Measurements from ENCODE around the gene PFDN4. TPM values are rescaled to one million over a fixed set of nuclear protein-coding genes. Genes with fewer than 3 reads are reported as not detected.

Gene PFDN4
- total RNA-seq, 1 donor from 2014 or later = 15.3 TPM

GRCh38 chr20:54170963-54171362, 36.9 kb upstream of the PFDN4 start:
- intact Hi-C loops (cut with DNase I) = no loop called here
- Histone ChIP-seq H3K27me3 (ENCODE audit: low read depth) (peaks cover 83% of the 10 kb centered on the region), H3K4me3 (no peak overlapping the region), H3K4me1 (peaks cover 24% of the 10 kb centered on the region), H3K9me3 (no peaks in the 10 kb centered on the region), H3K27ac (no peak overlapping the region), H3K36me3 (no peaks in the 10 kb centered on the region)
- no peak for ATAC-seq
- TF ChIP-seq, protein P1, sequence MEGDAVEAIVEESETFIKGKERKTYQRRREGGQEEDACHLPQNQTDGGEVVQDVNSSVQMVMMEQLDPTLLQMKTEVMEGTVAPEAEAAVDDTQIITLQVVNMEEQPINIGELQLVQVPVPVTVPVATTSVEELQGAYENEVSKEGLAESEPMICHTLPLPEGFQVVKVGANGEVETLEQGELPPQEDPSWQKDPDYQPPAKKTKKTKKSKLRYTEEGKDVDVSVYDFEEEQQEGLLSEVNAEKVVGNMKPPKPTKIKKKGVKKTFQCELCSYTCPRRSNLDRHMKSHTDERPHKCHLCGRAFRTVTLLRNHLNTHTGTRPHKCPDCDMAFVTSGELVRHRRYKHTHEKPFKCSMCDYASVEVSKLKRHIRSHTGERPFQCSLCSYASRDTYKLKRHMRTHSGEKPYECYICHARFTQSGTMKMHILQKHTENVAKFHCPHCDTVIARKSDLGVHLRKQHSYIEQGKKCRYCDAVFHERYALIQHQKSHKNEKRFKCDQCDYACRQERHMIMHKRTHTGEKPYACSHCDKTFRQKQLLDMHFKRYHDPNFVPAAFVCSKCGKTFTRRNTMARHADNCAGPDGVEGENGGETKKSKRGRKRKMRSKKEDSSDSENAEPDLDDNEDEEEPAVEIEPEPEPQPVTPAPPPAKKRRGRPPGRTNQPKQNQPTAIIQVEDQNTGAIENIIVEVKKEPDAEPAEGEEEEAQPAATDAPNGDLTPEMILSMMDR (IDR thresholded peaks at IDR 0.05) = no peak
- DNase-seq = no peak

DNA sequence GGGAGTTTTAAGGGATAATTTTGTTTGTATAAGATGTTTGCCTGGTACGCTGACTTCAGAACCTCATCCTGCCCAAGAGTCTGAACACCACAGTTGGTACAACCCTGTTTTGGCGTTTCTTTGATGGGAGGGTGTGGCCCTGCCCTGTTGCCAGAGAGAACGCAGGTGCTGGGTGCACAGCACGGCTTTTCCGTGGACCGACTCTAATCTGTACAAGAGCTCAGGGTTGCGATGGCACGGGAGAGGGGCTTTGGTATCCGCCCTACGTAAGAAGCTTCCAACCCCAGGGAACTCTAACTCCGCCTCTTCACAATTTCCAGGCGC, 35.4 kb upstream of the PFDN4 start:
- DNase-seq (no peak), ATAC-seq (no peak)
- Histone ChIP-seq H3K36me3 (no peaks in the 10 kb centered on the region), H3K4me3 (no peak overlapping the region), H3K4me1 (peaks cover 24% of the 10 kb centered on the region), H3K27me3 (ENCODE audit: low read depth) (peaks cover 92% of the 10 kb centered on the region), H3K27ac (no peak overlapping the region), H3K9me3 (no peaks in the 10 kb centered on the region)
- TF ChIP-seq, protein P1 (IDR thresholded peaks at IDR 0.05) = no peak
- intact Hi-C loops (cut with DNase I) = no loop called here

GRCh38 chr20:54172856-54173652, 34.8 kb upstream of the PFDN4 start:
- Histone ChIP-seq H3K27ac (no peak overlapping the region), H3K4me3 (no peak overlapping the region)

GRCh38 chr20:54173653-54174456, 34.0 kb upstream of the PFDN4 start, which contains the start of gene CYP24A1:
Gene CYP24A1 (minus strand): TSS chr20:54173986. CDS start chr20:54173579, 407 bp downstream.
- Histone ChIP-seq H3K4me3 (peak within 1 kb of the TSS; percentile 19), H3K36me3 (no peaks in the 10 kb centered on the region), H3K27ac (no peak within 1 kb of the TSS), H3K9me3 (no peaks in the 10 kb centered on the region), H3K4me1 (peaks cover 24% of the 10 kb centered on the region), H3K27me3 (ENCODE audit: low read depth) (peaks cover 84% of the 10 kb centered on the region)
- peak; percentile 58 to 75 for ATAC-seq
- TF ChIP-seq, protein P1 (IDR thresholded peaks at IDR 0.05) = no peak
- intact Hi-C loops (cut with DNase I) = no loop called here
- peak; percentile 48 for DNase-seq

More at GRCh38 chr20:54172856-54173652, 34.8 kb upstream of the PFDN4 start:
- H3K9me3 ChIP-seq = no peaks in the 10 kb centered on the region
- no peaks in the 10 kb centered on the region for H3K36me3 ChIP-seq
- DNase-seq (no peak), ATAC-seq (peak; percentile 18 to 23)
- TF ChIP-seq, protein P1 (IDR thresholded peaks at IDR 0.05) = no peak
- peaks cover 86% of the 10 kb centered on the region for H3K27me3 ChIP-seq (ENCODE audit: low read depth)
- peaks cover 24% of the 10 kb centered on the region for H3K4me1 ChIP-seq
- intact Hi-C loops (cut with DNase I) = no loop called here

DNA sequence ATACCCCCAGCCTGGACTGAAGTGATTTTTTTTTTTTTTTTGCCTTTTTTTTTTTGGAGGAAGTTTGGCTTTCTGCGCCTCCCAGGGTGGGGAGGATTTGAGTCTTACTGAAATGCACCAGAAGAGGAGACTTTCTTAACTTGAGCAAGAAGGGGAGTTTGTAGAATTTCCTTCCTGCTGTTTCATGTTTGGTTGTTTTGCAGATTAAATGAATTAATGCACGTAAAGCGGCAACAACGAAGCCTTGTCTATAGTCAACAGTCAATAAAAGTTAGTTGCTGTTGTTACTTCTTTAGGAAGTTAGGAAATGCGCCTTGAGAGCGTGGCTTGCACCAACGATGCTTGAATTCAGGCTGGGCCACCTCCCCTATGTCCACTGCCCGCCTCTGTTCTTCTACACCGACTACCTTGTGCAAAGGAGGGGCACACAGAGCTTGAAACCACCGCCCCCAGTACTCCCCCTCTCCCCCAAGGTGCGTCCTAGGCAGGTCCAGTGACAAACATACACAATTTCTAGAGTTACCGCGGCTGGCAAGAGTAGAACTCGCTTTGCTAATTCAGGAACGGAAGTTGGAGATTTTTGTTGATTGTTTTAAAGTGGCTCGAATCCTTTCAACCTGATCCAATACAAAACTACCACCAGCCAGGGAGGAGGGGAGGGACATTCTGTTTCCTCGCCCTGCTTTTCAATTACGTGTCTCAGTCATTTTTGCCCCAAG, 33.3 kb upstream of the PFDN4 start:
- Histone ChIP-seq H3K4me3 (peak overlapping the region; percentile 19), H3K36me3 (no peaks in the 10 kb centered on the region), H3K4me1 (peaks cover 24% of the 10 kb centered on the region), H3K9me3 (no peaks in the 10 kb centered on the region), H3K27me3 (ENCODE audit: low read depth) (peaks cover 77% of the 10 kb centered on the region), H3K27ac (no peak overlapping the region)
- TF ChIP-seq, protein P1 (IDR thresholded peaks at IDR 0.05) = no peak
- peak in 1 of 2 donors; percentile 26 for ATAC-seq
- intact Hi-C loops (cut with DNase I) = no loop called here
- DNase-seq = no peak

Measured in lower lobe of right lung (tissue), 2 donors.